GM12878 (cell line): ENCODE results near the gene TESMIN. TPM values are rescaled to one million over a fixed set of nuclear protein-coding genes. Genes with fewer than 3 reads are reported as not detected.

Source experiments
- ATAC-seq: fragments of 200-7000 bp; cut with Tn5 transposase; 3 replicates; pipeline ENCODE4 v1.9.1; 2020; ENCODE audit warnings: mild to moderate bottlenecking, moderate library complexity
- BruUV-seq: library from RNA; stranded (reverse); fragments of 400-500 nt; replicated peaks from 2 replicates; lab custom pipeline; 2021; lab: Mats Ljungman, UMichigan
- CTCF ChIA-PET: fragments of 300-600 bp; sonication (Branson Sonifier 250); formaldehyde crosslinking; extraction: SDS; loops from one replicate; lab custom pipeline; 2021; ENCODE audit warnings: inconsistent platforms; lab: Yijun Ruan, JAX
- POLR2A ChIA-PET: fragments of 350-600 bp; formaldehyde crosslinking; extraction: SDS; loops from one replicate; lab custom pipeline; 2021; ENCODE audit warnings: inconsistent platforms; lab: Charles Lee
- RAD21 ChIA-PET: fragments of 300-600 bp; sonication (Branson Sonifier 250); formaldehyde crosslinking; loops from one replicate; lab custom pipeline; 2023; ENCODE audit warnings: antibody characterized with exemption; ENCODE audit not compliant: unreplicated experiment; lab: Charles Lee
- SMC1A ChIA-PET: fragments of 300-600 bp; sonication (Branson Sonifier 250); formaldehyde crosslinking; loops from one replicate; lab custom pipeline; 2023; ENCODE audit not compliant: unreplicated experiment, uncharacterized antibody; lab: Charles Lee
- DNase-seq: peaks from one replicate; pipeline ENCODE4 v3.0.0-alpha.2; 2011; ENCODE audit warnings: low read depth, low spot score
- FAIRE-seq: peaks from 3 replicates; lab custom pipeline; 2011; peaks lifted over from hg19 to GRCh38; lab: Jason Lieb, UNC
- H2AFZ ChIP-seq: 2 replicates; pipeline ENCODE4 v1.6.0; 2011; ENCODE audit warnings: low read depth, low read length, control low read depth; ENCODE audit not compliant: control insufficient read depth
- H3K27ac ChIP-seq: 2 replicates; pipeline ENCODE4 v1.5.1; 2011; ENCODE audit warnings: control low read depth; ENCODE audit not compliant: control insufficient read depth, insufficient read depth
- H3K27me3 ChIP-seq, 2 experiments: replicated peaks in 1 of 2; 2 replicates each; pipeline versions ENCODE4 v1.6.0 to v1.6.1; 2011; ENCODE audit warnings: low read length in 1 of 2; ENCODE audit not compliant: control insufficient read depth in 2 of 2, insufficient read depth in 2 of 2
- H3K36me3 ChIP-seq, 2 experiments: 2 replicates each; pipeline ENCODE4 v1.5.1; 2011; ENCODE audit warnings: low read length in 1 of 2; ENCODE audit not compliant: control insufficient read depth in 2 of 2, insufficient read depth in 2 of 2
- H3K4me1 ChIP-seq: 2 replicates; pipeline ENCODE4 v1.6.1; 2011; ENCODE audit warnings: mild to moderate bottlenecking, low read length, moderate library complexity, mixed read lengths; ENCODE audit not compliant: control insufficient read depth, insufficient read depth
- H3K4me2 ChIP-seq: 2 replicates; pipeline ENCODE4 v1.6.0; 2011; ENCODE audit warnings: control low read depth; ENCODE audit not compliant: control insufficient read depth, insufficient read depth
- H3K4me3 ChIP-seq: fragments of 200-600 bp; sonication (generic); 2 replicates; pipeline ENCODE4 v1.5.1; 2016
- H3K79me2 ChIP-seq: 2 replicates; pipeline ENCODE4 v1.6.0; 2011; ENCODE audit warnings: low read length; ENCODE audit not compliant: control insufficient read depth, insufficient read depth
- H3K9ac ChIP-seq: 2 replicates; pipeline ENCODE4 v1.8.0; 2011; ENCODE audit warnings: low read length, control low read depth, mixed read lengths; ENCODE audit not compliant: control insufficient read depth, insufficient read depth
- H3K9me3 ChIP-seq: replicated peaks from 3 replicates; pipeline ENCODE4 v1.5.1; 2011; ENCODE audit warnings: mild to moderate bottlenecking, low read length; ENCODE audit not compliant: control insufficient read depth, insufficient read depth
- H4K20me1 ChIP-seq: 2 replicates; pipeline ENCODE4 v1.6.0; 2011; ENCODE audit not compliant: control insufficient read depth, insufficient read depth
- JUNB ChIP-seq: IDR thresholded peaks from 2 replicates; pipeline ENCODE4 v1.6.1; 2016; ENCODE audit warnings: antibody characterized with exemption, mild to moderate bottlenecking
- NRF1 ChIP-seq: conservative IDR thresholded peaks from 2 replicates; pipeline ENCODE4 v1.6.1; 2011; ENCODE audit warnings: mild to moderate bottlenecking, low read depth, low read length, improper control_type of control experiment
- SKIL ChIP-seq: fragments of 450-650 bp; IDR thresholded peaks from 2 replicates; pipeline ENCODE4 v1.6.1; 2017; ENCODE audit warnings: mild to moderate bottlenecking, low read depth, inconsistent platforms; ENCODE audit not compliant: poor library complexity, severe bottlenecking
- SPI1 ChIP-seq: IDR thresholded peaks from 2 replicates; pipeline ENCODE4 v1.6.1; 2011; ENCODE audit warnings: low read depth, mild to moderate bottlenecking, low read length, moderate library complexity, borderline replicate concordance; ENCODE audit not compliant: insufficient read depth
- SRF ChIP-seq, 2 experiments: IDR thresholded peaks; 2 replicates each; pipeline ENCODE4 v1.6.1; 2011; ENCODE audit warnings: low read depth in 2 of 2, low read length in 2 of 2, mild to moderate bottlenecking in 1 of 2, moderate library complexity in 1 of 2
- ZNF622 ChIP-seq: fragments of 450-650 bp; IDR thresholded peaks from 2 replicates; pipeline ENCODE4 v1.6.1; 2017; ENCODE audit warnings: mild to moderate bottlenecking, inconsistent platforms
- WGBS: methylation state at CpG from one replicate; pipeline ENCODE4 v1.1.6; 2016; ENCODE audit warnings: low lambda C conversion rate; ENCODE audit not compliant: insufficient replicate concordance, insufficient coverage; ENCODE audit errors: missing lambda C conversion rate; 5-methylcytosine and 5-hydroxymethylcytosine counted together
- in situ Hi-C: fragments of 300-500 bp; cut with MboI; formaldehyde crosslinking; loops from 9 replicates; pipeline ENCODE4 v1.14.3; 2018; ENCODE audit warnings: mixed read lengths
- intact Hi-C: fragments of 100-400 bp; cut with micrococcal nuclease; formaldehyde crosslinking; loops from one replicate; pipeline ENCODE4 v1.14.2; 2022; ENCODE audit not compliant: unreplicated experiment
- polyA plus RNA-seq, 11 experiments: library from polyadenylated mRNA; depleted of rRNA in 4 of 11; unstranded in 6 of 11; stranded (reverse) in 5 of 11; fragments of >200 nt; fragmentation: Nextera tagmentation in 4 of 11; fragmentation: Illumina TruSeq in 1 of 11; extraction: Ambion mirVana in 4 of 11; extraction: Trizol in 1 of 11; gene quantifications; 1 replicate in 1 of 11; 2 replicates in 10 of 11; pipeline versions ENCODE4 v1.2.1 to v1.2.3, GENCODE V29; 2011 to 2016; ENCODE audit warnings: inconsistent platforms in 2 of 11, missing spikeins in 2 of 11, low read depth in 1 of 11
- total RNA-seq, 4 experiments: library from RNA; depleted of rRNA in 3 of 4; stranded (reverse); fragments of >200 nt in 3 of 4; fragmentation: Illumina TruSeq in 1 of 4; extraction: Trizol in 1 of 4; gene quantifications; 2 replicates each; pipeline versions ENCODE4 v1.2.1 to v1.2.3, GENCODE V29; 2013 to 2021

TESMIN gene
- total and polyA plus RNA-seq, 10 of the 15 experiments (the other 5 are each of a cell fraction or from before 2014, with no cell fraction given), result 0.31 to 3.4 (median 1.2) TPM; not detected in 1

GRCh38 chr11:68743539-68743938 lies 7.8 kb downstream of the TESMIN start:
- TF ChIP-seq JUNB (no peak), SRF (IDR thresholded peaks at IDR 0.05; ENCODE audit: low read depth in 2 of 2, low read length in 2 of 2) (no peak), ZNF622 (no peak), SPI1 (no peak), NRF1 (no peak), SKIL (no peak)
- no peak overlapping the region for H2AFZ ChIP-seq
- BruUV-seq, result no TSS peak
- DNase-seq (no peak), ATAC-seq (no peak), FAIRE-seq (no peak)
- H3K9me3 ChIP-seq, result no peaks in the 10 kb centered on the region
- no peaks in the 10 kb centered on the region for H3K27me3 ChIP-seq
- H4K20me1 ChIP-seq, result no peaks in the 10 kb centered on the region
- H3K36me3 ChIP-seq, result no peaks in the 10 kb centered on the region
- H3K4me1 ChIP-seq, result no peaks in the 10 kb centered on the region
- 73% methylated on average over 3 of the region's 3 CpGs for WGBS
- RAD21 ChIA-PET, result no interaction called here
- intact Hi-C loops (no loop called here), in situ Hi-C loops (no loop called here)
- H3K4me3 ChIP-seq, result no peak overlapping the region
- H3K79me2 ChIP-seq, result no peaks in the 10 kb centered on the region
- H3K9ac ChIP-seq, result no peak overlapping the region
- H3K27ac ChIP-seq, result no peak overlapping the region
- H3K4me2 ChIP-seq, result no peak overlapping the region
- SMC1A ChIA-PET, result no interaction called here
- CTCF ChIA-PET, result interaction anchor here (0.6 kb wide), 1 partner anchor 1095 kb away, joined by 3 read pairs; no protein-coding TSS in a partner anchor
- POLR2A ChIA-PET, result interaction anchor here (0.7 kb wide), 1 partner anchor 42 kb away, joined by 7 read pairs; no protein-coding TSS in a partner anchor
